Hepatocyte (in vitro differentiated cells): Measurements from ENCODE around the gene KRT26. TPM values are rescaled to one million over a fixed set of nuclear protein-coding genes. Genes with fewer than 3 reads are reported as not detected.

Experiments
- DNase-seq: peaks from one replicate; pipeline ENCODE4 v3.0.0-alpha.2; 2016; ENCODE audit warnings: low spot score
- H2AFZ ChIP-seq: fragments of 200-600 bp; sonication (generic); 2 replicates; pipeline ENCODE4 v1.6.0; 2016; ENCODE audit warnings: antibody characterized with exemption, mild to moderate bottlenecking
- H3K27ac ChIP-seq: fragments of 200-600 bp; sonication (generic); 2 replicates; pipeline ENCODE4 v1.5.1; 2016; ENCODE audit warnings: mild to moderate bottlenecking
- H3K27me3 ChIP-seq: fragments of 200-600 bp; sonication (generic); 2 replicates; pipeline ENCODE4 v1.6.1; 2016
- H3K36me3 ChIP-seq: fragments of 200-600 bp; sonication (generic); replicated peaks from 2 replicates; pipeline ENCODE4 v1.5.1; 2016; ENCODE audit warnings: low read depth; ENCODE audit not compliant: insufficient read depth
- H3K4me1 ChIP-seq: fragments of 200-600 bp; sonication (generic); 2 replicates; pipeline ENCODE4 v1.5.1; 2016; ENCODE audit warnings: mild to moderate bottlenecking, moderate library complexity; ENCODE audit not compliant: insufficient read depth
- H3K4me2 ChIP-seq: fragments of 200-600 bp; sonication (generic); 2 replicates; pipeline ENCODE4 v1.6.0; 2016
- H3K4me3 ChIP-seq: fragments of 200-600 bp; sonication (generic); 2 replicates; pipeline ENCODE4 v1.5.1; 2016; ENCODE audit warnings: mild to moderate bottlenecking
- H3K79me2 ChIP-seq: fragments of 200-600 bp; sonication (generic); 2 replicates; pipeline ENCODE4 v1.6.0; 2017; ENCODE audit warnings: mild to moderate bottlenecking
- H3K9me2 ChIP-seq: fragments of 200-600 bp; sonication (generic); replicated peaks from 2 replicates; pipeline ENCODE4 v1.6.0; 2017; ENCODE audit warnings: mild to moderate bottlenecking; ENCODE audit not compliant: insufficient read depth
- H3K9me3 ChIP-seq: fragments of 200-600 bp; sonication (generic); 2 replicates; pipeline ENCODE4 v1.5.1; 2016; ENCODE audit warnings: low read depth, mild to moderate bottlenecking
- H4K20me1 ChIP-seq: fragments of 200-600 bp; sonication (generic); 2 replicates; pipeline ENCODE4 v1.6.0; 2016; ENCODE audit warnings: mild to moderate bottlenecking; ENCODE audit not compliant: insufficient read depth, poor library complexity, severe bottlenecking
- CTCF ChIP-seq: fragments of 200-600 bp; sonication (generic); IDR thresholded peaks from 2 replicates; pipeline ENCODE4 v1.5.1; 2016; ENCODE audit warnings: antibody characterized with exemption, mild to moderate bottlenecking; ENCODE audit not compliant: poor library complexity
- EZH2 ChIP-seq: fragments of 200-600 bp; sonication (generic); IDR thresholded peaks from 2 replicates; pipeline ENCODE4 v1.6.1; 2016; ENCODE audit warnings: antibody characterized with exemption, mild to moderate bottlenecking, borderline replicate concordance
- EZH2phosphoT487 ChIP-seq: fragments of 200-600 bp; sonication (generic); IDR thresholded peaks from one replicate; pipeline ENCODE4 v1.6.1; 2018; ENCODE audit warnings: antibody characterized with exemption, mild to moderate bottlenecking, low read depth, moderate library complexity; ENCODE audit not compliant: unreplicated experiment, severe bottlenecking
- WGBS: methylation state at CpG from one replicate; pipeline ENCODE4 v1.1.6; 2016; ENCODE audit warnings: low lambda C conversion rate; ENCODE audit errors: missing lambda C conversion rate; 5-methylcytosine and 5-hydroxymethylcytosine counted together
- polyA plus RNA-seq: library from polyadenylated mRNA; unstranded; fragments of >200 nt; fragmentation: Nextera tagmentation; extraction: Ambion mirVana; gene quantifications from 2 replicates; pipeline ENCODE4 v1.2.1, GENCODE V29; 2016
- total RNA-seq: library from RNA; depleted of rRNA; stranded (reverse); fragments of >200 nt; gene quantifications from 2 replicates; pipeline ENCODE4 v1.2.3, GENCODE V29; 2014

KRT26 gene
- total and polyA plus RNA-seq, 2 experiments from 2014 or later = not detected

- no peak for DNase-seq
- Histone ChIP-seq H3K4me3 (no peak overlapping the region), H3K36me3 (no peaks in the 10 kb centered on the region), H3K27ac (no peak overlapping the region), H3K79me2 (no peaks in the 10 kb centered on the region), H3K9me3 (no peaks in the 10 kb centered on the region), H2AFZ (no peak overlapping the region), H3K9me2 (no peaks in the 10 kb centered on the region), H3K4me1 (no peaks in the 10 kb centered on the region), H3K4me2 (no peak overlapping the region), H3K27me3 (peaks cover 41% of the 10 kb centered on the region), H4K20me1 (no peaks in the 10 kb centered on the region)
- TF ChIP-seq EZH2 (no peak), EZH2phosphoT487 (no peak), CTCF (no peak)
- 73% methylated on average over 2 of the region's 2 CpGs for WGBS
These were observed 37.9 kb upstream of the KRT26 start for GRCh38 chr17:40809721-40810421.

GRCh38 chr17:40806131-40806530 is 34.1 kb upstream of the KRT26 start:
- TF ChIP-seq EZH2 (no peak), CTCF (no peak), EZH2phosphoT487 (no peak)

DNA sequence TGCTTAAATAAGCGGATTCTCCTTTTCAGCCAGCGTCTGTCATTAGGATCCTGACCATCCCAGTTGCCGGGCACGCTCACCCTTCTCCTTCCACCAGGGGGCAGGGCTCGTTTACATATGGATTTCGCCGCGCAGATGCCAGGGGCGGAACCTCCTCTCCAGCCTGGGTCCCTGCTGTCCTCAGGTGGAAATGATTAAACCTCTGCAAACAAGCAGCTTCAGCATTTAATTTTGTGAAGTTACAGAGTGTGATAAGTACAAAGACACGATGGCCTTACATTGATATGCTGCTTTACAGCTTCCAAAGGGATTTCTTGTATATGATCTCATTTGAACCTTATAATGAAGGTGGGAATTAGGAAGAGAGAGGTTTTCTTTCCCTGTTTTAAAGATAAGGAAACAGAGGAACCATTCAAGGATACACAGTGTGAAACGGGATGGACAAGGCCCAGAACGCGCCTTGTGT is 31.6 kb upstream of the KRT26 start:
- H3K36me3 ChIP-seq = no peaks in the 10 kb centered on the region
- TF ChIP-seq EZH2phosphoT487 (no peak), CTCF (peak; percentile 94)
- no peak overlapping the region for H2AFZ ChIP-seq
- peaks cover 49% of the 10 kb centered on the region for H3K27me3 ChIP-seq
- H3K4me2 ChIP-seq = peak overlapping the region; percentile 38
- H3K9me2 ChIP-seq = no peaks in the 10 kb centered on the region
- 14% methylated on average over 13 of the region's 13 CpGs for WGBS
- no peak overlapping the region for H3K27ac ChIP-seq
- H3K4me1 ChIP-seq = no peaks in the 10 kb centered on the region
- no peaks in the 10 kb centered on the region for H3K9me3 ChIP-seq
- DNase-seq = peak; percentile 92
- H4K20me1 ChIP-seq = no peaks in the 10 kb centered on the region
- H3K4me3 ChIP-seq = no peak overlapping the region
- H3K79me2 ChIP-seq = no peaks in the 10 kb centered on the region

More at GRCh38 chr17:40806131-40806530, 34.1 kb upstream of the KRT26 start:
- Histone ChIP-seq H3K4me3 (no peak overlapping the region), H3K27me3 (peaks cover 39% of the 10 kb centered on the region), H3K4me2 (no peak overlapping the region), H4K20me1 (no peaks in the 10 kb centered on the region), H3K4me1 (no peaks in the 10 kb centered on the region), H3K9me2 (no peaks in the 10 kb centered on the region), H3K79me2 (no peaks in the 10 kb centered on the region), H2AFZ (no peak overlapping the region), H3K9me3 (no peaks in the 10 kb centered on the region), H3K27ac (no peak overlapping the region), H3K36me3 (no peaks in the 10 kb centered on the region)
- DNase-seq = no peak
- WGBS = 70% methylated on average over 3 of the region's 3 CpGs

- Histone ChIP-seq H3K27ac (no peak overlapping the region), H3K79me2 (no peaks in the 10 kb centered on the region), H3K27me3 (peaks cover 37% of the 10 kb centered on the region), H2AFZ (no peak overlapping the region), H3K36me3 (no peaks in the 10 kb centered on the region), H3K4me1 (no peaks in the 10 kb centered on the region), H3K9me3 (no peaks in the 10 kb centered on the region), H3K9me2 (no peaks in the 10 kb centered on the region), H3K4me2 (no peak overlapping the region), H4K20me1 (no peaks in the 10 kb centered on the region), H3K4me3 (no peak overlapping the region)
- TF ChIP-seq CTCF (no peak), EZH2 (no peak), EZH2phosphoT487 (no peak)
- 62% methylated on average over 2 of the region's 2 CpGs for WGBS
- DNase-seq = no peak
These were observed 29.2 kb upstream of the KRT26 start for GRCh38 chr17:40801157-40801556.
